ENCODE results near the gene MBTPS1.

DNA sequence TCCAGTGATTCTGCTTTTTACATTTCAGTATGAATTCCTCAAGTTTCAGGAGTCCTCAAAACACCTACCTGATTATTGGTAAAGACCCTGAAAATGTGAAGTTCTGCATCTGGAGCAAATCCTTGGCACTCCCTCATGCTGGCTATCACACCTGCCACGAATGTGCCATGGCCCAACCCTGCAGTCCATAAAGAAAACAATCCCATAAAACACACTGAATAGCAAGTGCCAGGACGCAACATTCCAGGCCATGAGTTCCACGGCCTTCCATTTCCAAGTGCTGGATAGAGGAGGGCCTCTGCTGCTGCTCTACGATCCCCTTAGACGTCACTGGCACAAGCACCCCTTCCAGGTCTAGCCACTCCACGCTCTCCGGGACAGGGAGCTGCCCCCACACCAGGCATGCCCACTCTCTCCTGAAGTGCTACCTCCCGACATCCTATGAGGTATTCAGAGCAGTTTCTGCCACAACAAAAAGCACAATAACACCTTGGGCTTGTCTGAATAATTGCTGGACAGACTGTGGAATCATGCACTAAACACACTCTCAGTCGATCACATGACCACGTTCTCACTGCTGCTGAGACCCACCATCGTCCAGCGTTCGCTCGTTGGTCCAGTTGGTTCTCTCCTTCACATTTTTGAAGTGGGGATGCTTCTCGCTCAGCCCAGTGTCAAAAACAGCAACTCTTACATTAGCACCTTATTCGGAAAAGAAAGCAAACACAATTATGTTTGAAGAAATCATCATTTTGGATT, 23.4 kb downstream of the MBTPS1 start:
- TF ChIP-seq CTCF (conservative IDR thresholded peaks at IDR 0.05; ENCODE audit: low read depth in 2 of 2) (no peak), EZH2 (IDR thresholded peaks at IDR 0.05; ENCODE audit: low read depth, unreplicated experiment) (no peak), REST (IDR thresholded peaks at IDR 0.05; ENCODE audit: unreplicated experiment) (no peak), POLR2AphosphoS5 (IDR thresholded peaks at IDR 0.05; ENCODE audit: low read depth) (no peak), NANOG (IDR thresholded peaks at IDR 0.05; ENCODE audit: borderline replicate concordance) (no peak)

Data from GM23338 (cell line).